ENCODE data around the gene CD28.

GRCh38 chr2:203744091-203744490 is 37.7 kb downstream of the CD28 start:
- TF ChIP-seq PHB2 (IDR thresholded peaks at IDR 0.05; ENCODE audit: low read depth) (no peak), MLLT1 (IDR thresholded peaks at IDR 0.05) (no peak), TCF7L2 (IDR thresholded peaks at IDR 0.05; ENCODE audit: low read depth, low read length) (no peak), ZBTB8A (IDR thresholded peaks at IDR 0.05; ENCODE audit: partially characterized antibody) (no peak)

Data from K562 (cell line).